Adrenal gland (tissue), 12 donors: ENCODE measurements around the gene MRPL53. TPM values are rescaled to one million over a fixed set of nuclear protein-coding genes. Genes with fewer than 3 reads are reported as not detected.

Experiments used
- DNase-seq, 7 donors: peaks; one replicate each; pipeline ENCODE4 v3.0.0-alpha.2; 2019 to 2020
- H3K27ac ChIP-seq, 5 donors: fragments of 200-600 bp; sonication (generic) in 4 of 5; 1 replicate in 3 of 5; 2 replicates in 2 of 5; pipeline versions ENCODE4 v1.5.1 to v1.8.0; 2016 to 2020; ENCODE audit warnings: mild to moderate bottlenecking in 1 of 5
- H3K27me3 ChIP-seq: fragments of 200-600 bp; 2 replicates; pipeline ENCODE4 v1.8.0; 2021
- H3K36me3 ChIP-seq, 2 donors: fragments of 200-600 bp; replicated peaks in 1 of 2; 1 replicate in 1 of 2; 2 replicates in 1 of 2; pipeline versions ENCODE4 v1.5.1 to v1.8.0; 2018 to 2022
- H3K4me1 ChIP-seq, 2 donors: fragments of 200-600 bp; replicated peaks in 1 of 2; 1 replicate in 1 of 2; 2 replicates in 1 of 2; pipeline versions ENCODE4 v1.5.1 to v1.8.0; 2018 to 2021
- H3K4me3 ChIP-seq, 4 donors: fragments of 200-600 bp; sonication (generic) in 3 of 4; one replicate each; pipeline ENCODE4 v1.5.1; 2016 to 2018
- H3K9me3 ChIP-seq, 3 donors: fragments of 200-600 bp; sonication (generic) in 1 of 3; replicated peaks in 1 of 3; 1 replicate in 2 of 3; 2 replicates in 1 of 3; pipeline versions ENCODE4 v1.5.1 to v1.8.0; 2016 to 2021
- POLR2A ChIP-seq, 2 donors: fragments of 450-650 bp; IDR thresholded peaks; one replicate each; pipeline ENCODE4 v1.6.1; 2017; ENCODE audit warnings: antibody characterized with exemption in 2 of 2, mild to moderate bottlenecking in 2 of 2, moderate library complexity in 1 of 2
- WGBS, 4 donors: extraction: QIAGEN DNeasy Blood & Tissue Kit in 2 of 4; methylation state at CpG; one replicate each; pipeline versions ENCODE4 v1.1.5 to v1.1.7; 2013 to 2017; 5-methylcytosine and 5-hydroxymethylcytosine counted together
- intact Hi-C, 2 donors: fragments of 100-400 bp; cut with DNase I; formaldehyde crosslinking; loops; one replicate each; pipeline versions ENCODE4 v1.14.1 to v1.15.0; 2022 to 2023
- polyA plus RNA-seq, 3 donors: library from polyadenylated mRNA; stranded (reverse); fragments of 200-250 nt in 2 of 3; fragments of 350-450 nt in 1 of 3; fragmentation: Illumina TruSeq in 1 of 3; extraction: RNeasy Lipid Tissue Mini Kit (QIAGEN cat#74804) in 1 of 3; gene quantifications; one replicate each; pipeline ENCODE4 v1.2.3, GENCODE V29; 2013 to 2014
- total RNA-seq, 9 donors: library from RNA; depleted of rRNA in 4 of 9; stranded (reverse); fragments of >200 nt in 4 of 9; fragments of 120-200 nt in 1 of 9; fragmentation: NEBNext Ultra II Directional in 1 of 9; extraction: Animal tissue kit (Norgen Biotek cat#: 25700) in 1 of 9; gene quantifications; one replicate each; pipeline versions ENCODE4 v1.1.0 to v1.2.4, GENCODE V29; 2013 to 2023
- TF ChIP-seq, protein P1 (sequence below), 6 experiments: fragments of 450-650 bp in 4 of 6; fragments of 200-600 bp in 2 of 6; sonication (generic) in 1 of 6; IDR thresholded peaks; 1 replicate in 5 of 6; 2 replicates in 1 of 6; pipeline versions ENCODE4 v1.5.1 to v1.8.0; 2016 to 2021; ENCODE audit warnings: antibody characterized with exemption in 6 of 6, mild to moderate bottlenecking in 2 of 6, moderate library complexity in 1 of 6
- donor health status: healthy with polysubstance abuse.
- donor health status: Bipolar disorder and iron deficiency.
- donor health status: DM: yes; HTN: yes; CAD: no.
- donor health status: DM: no; HTN: no; CAD: no.
- donor health status: DM: no; HTN: no; CAD: no.
- donor health status: DM: yes; HTN: yes; CAD: no.

MRPL53 gene
- total and polyA plus RNA-seq, 12 donors, result 26.4 to 191 (median 135) TPM

DNA sequence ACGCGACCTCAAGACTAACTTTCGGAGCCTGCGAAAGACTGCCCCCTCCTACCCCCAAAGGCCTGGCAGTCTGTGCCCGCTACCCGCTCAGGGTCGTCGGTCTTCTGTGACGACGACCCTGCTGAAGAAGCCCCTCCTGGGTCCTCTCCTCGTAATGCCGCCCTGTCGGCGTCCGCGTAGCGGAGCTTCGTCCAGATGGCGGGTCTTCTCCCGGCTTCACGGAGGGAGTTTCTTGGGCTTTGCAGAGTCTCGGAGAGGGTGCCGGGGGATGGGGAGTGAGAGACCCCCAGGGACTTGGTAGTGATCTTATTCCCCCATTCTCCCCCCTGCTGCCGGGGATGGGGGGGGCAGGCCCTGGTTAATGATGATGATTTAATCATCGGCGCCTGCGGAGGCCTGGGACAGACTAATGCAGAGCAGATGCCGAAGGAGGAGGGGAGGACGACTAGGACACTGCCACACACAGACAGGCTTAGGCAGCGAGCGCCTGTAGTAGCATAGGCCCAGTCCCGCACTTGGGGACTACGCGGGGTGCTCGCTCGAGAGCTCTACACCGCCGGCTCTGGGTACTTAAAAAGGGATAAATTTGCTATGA, 35.5 kb upstream of the MRPL53 start:
- Histone ChIP-seq H3K36me3 (peaks cover 0 to 12% of the 10 kb centered on the region in 2 donors), H3K27me3 (peaks cover 25% of the 10 kb centered on the region), H3K9me3 (no peaks in the 10 kb centered on the region), H3K27ac (peak overlapping the region in 4 of 5 donors; percentile 93 to 100 (median 97)), H3K4me3 (peak overlapping the region; percentile 5 to 91 (median 80)), H3K4me1 (peaks cover 19 to 44% of the 10 kb centered on the region in 2 donors)
- no peak for TF ChIP-seq POLR2A (IDR thresholded peaks at IDR 0.05)
- TF ChIP-seq, protein P1, sequence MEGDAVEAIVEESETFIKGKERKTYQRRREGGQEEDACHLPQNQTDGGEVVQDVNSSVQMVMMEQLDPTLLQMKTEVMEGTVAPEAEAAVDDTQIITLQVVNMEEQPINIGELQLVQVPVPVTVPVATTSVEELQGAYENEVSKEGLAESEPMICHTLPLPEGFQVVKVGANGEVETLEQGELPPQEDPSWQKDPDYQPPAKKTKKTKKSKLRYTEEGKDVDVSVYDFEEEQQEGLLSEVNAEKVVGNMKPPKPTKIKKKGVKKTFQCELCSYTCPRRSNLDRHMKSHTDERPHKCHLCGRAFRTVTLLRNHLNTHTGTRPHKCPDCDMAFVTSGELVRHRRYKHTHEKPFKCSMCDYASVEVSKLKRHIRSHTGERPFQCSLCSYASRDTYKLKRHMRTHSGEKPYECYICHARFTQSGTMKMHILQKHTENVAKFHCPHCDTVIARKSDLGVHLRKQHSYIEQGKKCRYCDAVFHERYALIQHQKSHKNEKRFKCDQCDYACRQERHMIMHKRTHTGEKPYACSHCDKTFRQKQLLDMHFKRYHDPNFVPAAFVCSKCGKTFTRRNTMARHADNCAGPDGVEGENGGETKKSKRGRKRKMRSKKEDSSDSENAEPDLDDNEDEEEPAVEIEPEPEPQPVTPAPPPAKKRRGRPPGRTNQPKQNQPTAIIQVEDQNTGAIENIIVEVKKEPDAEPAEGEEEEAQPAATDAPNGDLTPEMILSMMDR (IDR thresholded peaks at IDR 0.05), result no peak
- 12 to 28% (median 13%) methylated on average over 17 to 38 of the region's 38 CpGs for WGBS, 4 donors
- DNase-seq, result peak in 2 of 7 donors; percentile 41 to 84
- intact Hi-C loops, result loop anchor here in 1 of 2 donors (2.0 kb wide), 1 partner anchor 21 kb away; the partner anchor contains the start of genes AUP1 and HTRA2

DNA sequence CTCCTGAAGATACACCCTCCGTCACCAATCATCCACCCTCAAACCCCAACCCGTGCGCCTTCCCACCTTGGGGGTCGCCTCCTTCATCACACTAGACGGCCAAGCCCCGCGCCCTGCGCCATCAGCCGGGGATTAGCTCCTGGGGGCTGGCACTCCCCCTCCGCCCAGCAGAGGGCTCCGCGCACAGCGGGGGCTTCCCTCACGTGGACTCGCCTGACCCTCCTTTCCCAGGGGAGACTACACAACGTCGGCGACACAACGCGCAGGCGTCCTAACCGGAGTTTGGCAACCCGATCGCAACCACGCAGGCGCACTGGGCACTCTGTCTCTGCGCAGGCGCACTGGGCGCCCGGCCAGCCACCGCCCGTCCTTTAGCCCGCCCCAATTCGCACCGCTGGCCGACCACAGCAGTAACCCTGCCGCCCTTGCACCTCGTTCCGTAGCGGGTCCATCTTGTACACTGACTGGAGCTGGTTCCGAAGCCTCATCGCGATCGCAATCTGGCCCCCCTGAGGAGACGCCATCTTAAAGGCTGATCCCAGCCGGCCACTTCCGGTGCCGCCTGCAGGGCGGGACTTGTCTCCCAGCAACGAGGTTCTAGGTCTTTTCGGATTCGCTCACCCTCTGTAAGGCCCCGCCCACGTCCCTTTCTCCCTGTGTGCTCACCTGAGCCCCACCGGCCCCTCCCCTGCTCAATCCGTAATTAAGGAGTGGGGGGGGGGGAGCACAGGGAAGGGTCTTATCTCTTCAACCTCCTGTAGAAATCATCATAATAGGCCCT, 34.9 kb upstream of the MRPL53 start, which contains the start of gene PCGF1:
TSS of gene PCGF1 (minus strand) at position 551 of the 781 bp plus-strand sequence. CDS start at position 524, 27 bp downstream.
- Histone ChIP-seq H3K36me3 (peaks cover 0 to 12% of the 10 kb centered on the region in 2 donors), H3K4me1 (peaks cover 19 to 50% of the 10 kb centered on the region in 2 donors), H3K27ac (peak within 1 kb of the TSS; percentile 29 to 100 (median 95)), H3K27me3 (peaks cover 19% of the 10 kb centered on the region), H3K4me3 (peak within 1 kb of the TSS; percentile 5 to 91 (median 80)), H3K9me3 (no peaks in the 10 kb centered on the region)
- intact Hi-C loops, result loop anchor here in 1 of 2 donors (2.0 kb wide), 1 partner anchor 21 kb away; the partner anchor contains the start of genes AUP1 and HTRA2
- TF ChIP-seq POLR2A (IDR thresholded peaks at IDR 0.05), result peak; percentile 33 to 57
- TF ChIP-seq, protein P1 (IDR thresholded peaks at IDR 0.05), result peak in 2 of 6 experiments; percentile 27 to 39
- DNase-seq, result peak; percentile 97 to 100 (median 99)
- WGBS, 4 donors, result 0 to 1% (median 0%) methylated on average over 20 to 56 of the region's 56 CpGs

- H3K27me3 ChIP-seq, result peaks cover 10% of the 10 kb centered on the region
These were observed 33.2 kb upstream of the MRPL53 start for GRCh38 chr2:74505448-74506246.

More at GRCh38 chr2:74505448-74506246, 33.2 kb upstream of the MRPL53 start:
- peaks cover 19 to 50% of the 10 kb centered on the region in 2 donors for H3K4me1 ChIP-seq
- H3K36me3 ChIP-seq, result peaks cover 0 to 12% of the 10 kb centered on the region in 2 donors
- WGBS, 4 donors, result 91 to 96% (median 95%) methylated on average over 14 of the region's 14 CpGs
- no peak overlapping the region for H3K27ac ChIP-seq
- TF ChIP-seq POLR2A (IDR thresholded peaks at IDR 0.05), result no peak
- TF ChIP-seq, protein P1 (IDR thresholded peaks at IDR 0.05), result no peak
- H3K9me3 ChIP-seq, result no peaks in the 10 kb centered on the region
- H3K4me3 ChIP-seq, result peak overlapping the region in 1 of 4 donors; percentile 91
- no peak for DNase-seq
- intact Hi-C loops, result loop anchor here in 1 of 2 donors (2.0 kb wide), 1 partner anchor 23 kb away; the partner anchor contains the start of genes AUP1 and HTRA2
